ENCODE measurements around the gene CSMD2. TPM values are rescaled to one million over a fixed set of nuclear protein-coding genes. Genes with fewer than 3 reads are reported as not detected.

Gene CSMD2
- total and polyA plus RNA-seq, 2 donors from 2014 or later = 0.47 TPM; not detected in 1

GRCh38 chr1:33575324-33575879 is 589.6 kb downstream of the CSMD2 start:
- no peak for TF ChIP-seq CTCF (IDR thresholded peaks at IDR 0.05; ENCODE audit: borderline replicate concordance, extremely low read depth, insufficient read depth)
- Histone ChIP-seq H3K9me3 (ENCODE audit: control insufficient read depth in 2 of 3, insufficient read depth in 1 of 3, low read length in 3 of 3) (no peaks in the 10 kb centered on the region), H3K36me3 (ENCODE audit: control insufficient read depth in 2 of 3, insufficient read depth in 3 of 3, low read length in 3 of 3) (no peaks in the 10 kb centered on the region), H3K9ac (ENCODE audit: low read length in 3 of 3) (no peak overlapping the region), H3K27ac (ENCODE audit: low read depth in 2 of 2, low read length in 2 of 2) (peak overlapping the region in 1 of 2 donors; percentile 53), H3K4me3 (ENCODE audit: low read length in 3 of 3) (no peak overlapping the region), H3K27me3 (ENCODE audit: control insufficient read depth, insufficient read depth, low read length) (no peaks in the 10 kb centered on the region), H3K4me1 (ENCODE audit: control insufficient read depth in 2 of 3, insufficient read depth in 2 of 3, low read depth in 1 of 3, low read length in 3 of 3) (peaks cover 0 to 9% (median 5%) of the 10 kb centered on the region in 3 donors)
- FAIRE-seq = no peak
- intact Hi-C loops (cut with DNase I) = no loop called here
- peak in 1 of 5 donors; percentile 28 for DNase-seq

GRCh38 chr1:33573661-33574060 is 591.4 kb downstream of the CSMD2 start:
- Histone ChIP-seq H3K4me1 (ENCODE audit: control insufficient read depth in 2 of 3, insufficient read depth in 2 of 3, low read depth in 1 of 3, low read length in 3 of 3) (peaks cover 0 to 9% (median 5%) of the 10 kb centered on the region in 3 donors), H3K9me3 (ENCODE audit: control insufficient read depth in 2 of 3, insufficient read depth in 1 of 3, low read length in 3 of 3) (no peaks in the 10 kb centered on the region), H3K9ac (ENCODE audit: low read length in 3 of 3) (no peak overlapping the region), H3K4me3 (ENCODE audit: low read length in 3 of 3) (no peak overlapping the region), H3K27ac (ENCODE audit: low read depth in 2 of 2, low read length in 2 of 2) (no peak overlapping the region), H3K36me3 (ENCODE audit: control insufficient read depth in 2 of 3, insufficient read depth in 3 of 3, low read length in 3 of 3) (no peaks in the 10 kb centered on the region), H3K27me3 (ENCODE audit: control insufficient read depth, insufficient read depth, low read length) (no peaks in the 10 kb centered on the region)
- DNase-seq (no peak), FAIRE-seq (no peak)
- no peak for TF ChIP-seq CTCF (IDR thresholded peaks at IDR 0.05; ENCODE audit: borderline replicate concordance, extremely low read depth, insufficient read depth)
- intact Hi-C loops (cut with DNase I) = no loop called here

- DNase-seq (no peak), FAIRE-seq (no peak)
- H3K27me3 ChIP-seq (ENCODE audit: control insufficient read depth, insufficient read depth, low read length) = no peaks in the 10 kb centered on the region
- H3K4me1 ChIP-seq (ENCODE audit: control insufficient read depth in 2 of 3, insufficient read depth in 2 of 3, low read depth in 1 of 3, low read length in 3 of 3) = peaks cover 0 to 9% (median 5%) of the 10 kb centered on the region in 3 donors
- no peak overlapping the region for H3K4me3 ChIP-seq (ENCODE audit: low read length in 3 of 3)
- no peak overlapping the region for H3K27ac ChIP-seq (ENCODE audit: low read depth in 2 of 2, low read length in 2 of 2)
- no peak overlapping the region for H3K9ac ChIP-seq (ENCODE audit: low read length in 3 of 3)
- intact Hi-C loops (cut with DNase I) = no loop called here
- TF ChIP-seq CTCF (IDR thresholded peaks at IDR 0.05; ENCODE audit: borderline replicate concordance, extremely low read depth, insufficient read depth) = no peak
- no peaks in the 10 kb centered on the region for H3K9me3 ChIP-seq (ENCODE audit: control insufficient read depth in 2 of 3, insufficient read depth in 1 of 3, low read length in 3 of 3)
- no peaks in the 10 kb centered on the region for H3K36me3 ChIP-seq (ENCODE audit: control insufficient read depth in 2 of 3, insufficient read depth in 3 of 3, low read length in 3 of 3)
These were observed 592.6 kb downstream of the CSMD2 start for GRCh38 chr1:33572387-33572786.

GRCh38 chr1:33569331-33569730 is 595.7 kb downstream of the CSMD2 start:
- DNase-seq (no peak), FAIRE-seq (no peak)
- Histone ChIP-seq H3K4me3 (ENCODE audit: low read length in 3 of 3) (no peak overlapping the region), H3K36me3 (ENCODE audit: control insufficient read depth in 2 of 3, insufficient read depth in 3 of 3, low read length in 3 of 3) (no peaks in the 10 kb centered on the region), H3K27ac (ENCODE audit: low read depth in 2 of 2, low read length in 2 of 2) (no peak overlapping the region), H3K9ac (ENCODE audit: low read length in 3 of 3) (no peak overlapping the region), H3K4me1 (ENCODE audit: control insufficient read depth in 2 of 3, insufficient read depth in 2 of 3, low read depth in 1 of 3, low read length in 3 of 3) (no peaks in the 10 kb centered on the region), H3K27me3 (ENCODE audit: control insufficient read depth, insufficient read depth, low read length) (no peaks in the 10 kb centered on the region), H3K9me3 (ENCODE audit: control insufficient read depth in 2 of 3, insufficient read depth in 1 of 3, low read length in 3 of 3) (no peaks in the 10 kb centered on the region)
- intact Hi-C loops (cut with DNase I) = no loop called here
- no peak for TF ChIP-seq CTCF (IDR thresholded peaks at IDR 0.05; ENCODE audit: borderline replicate concordance, extremely low read depth, insufficient read depth)

Data from kidney (tissue), 14 donors.